Measurements from ENCODE around the gene SMC4. TPM values are rescaled to one million over a fixed set of nuclear protein-coding genes. Genes with fewer than 3 reads are reported as not detected.

The SMC4 gene
- total RNA-seq, 1 donor from 2014 or later: 36.5 TPM

GRCh38 chr3:160480931-160481330 is 81.5 kb downstream of the SMC4 start:
- H3K27me3 ChIP-seq (ENCODE audit: control insufficient read depth in 3 of 3, insufficient read depth in 3 of 3, low read length in 3 of 3): no peaks in the 10 kb centered on the region

GRCh38 chr3:160481856-160482255 is 82.4 kb downstream of the SMC4 start:
- H3K9ac ChIP-seq (ENCODE audit: low read depth in 1 of 3, low read length in 3 of 3): no peak overlapping the region
- no peaks in the 10 kb centered on the region for H3K4me1 ChIP-seq (ENCODE audit: control insufficient read depth in 3 of 3, insufficient read depth in 3 of 3, low read length in 3 of 3)
- H3K27ac ChIP-seq (ENCODE audit: low read depth, low read length): no peak overlapping the region
- H3K27me3 ChIP-seq (ENCODE audit: control insufficient read depth in 3 of 3, insufficient read depth in 3 of 3, low read length in 3 of 3): no peaks in the 10 kb centered on the region
- no peaks in the 10 kb centered on the region for H3K36me3 ChIP-seq (ENCODE audit: control insufficient read depth in 3 of 3, insufficient read depth in 3 of 3, low read length in 3 of 3)
- no peak overlapping the region for H3K4me3 ChIP-seq (ENCODE audit: low read length in 3 of 3)
- no peaks in the 10 kb centered on the region for H3K9me3 ChIP-seq (ENCODE audit: control insufficient read depth in 3 of 3, low read length in 3 of 3)

More at GRCh38 chr3:160480931-160481330, 81.5 kb downstream of the SMC4 start:
- Histone ChIP-seq H3K27ac (ENCODE audit: low read depth, low read length) (no peak overlapping the region), H3K9me3 (ENCODE audit: control insufficient read depth in 3 of 3, low read length in 3 of 3) (no peaks in the 10 kb centered on the region), H3K9ac (ENCODE audit: low read depth in 1 of 3, low read length in 3 of 3) (no peak overlapping the region), H3K4me3 (ENCODE audit: low read length in 3 of 3) (no peak overlapping the region), H3K4me1 (ENCODE audit: control insufficient read depth in 3 of 3, insufficient read depth in 3 of 3, low read length in 3 of 3) (no peaks in the 10 kb centered on the region), H3K36me3 (ENCODE audit: control insufficient read depth in 3 of 3, insufficient read depth in 3 of 3, low read length in 3 of 3) (no peaks in the 10 kb centered on the region)

GRCh38 chr3:160482796-160483195 is 83.3 kb downstream of the SMC4 start:
- H3K27me3 ChIP-seq (ENCODE audit: control insufficient read depth in 3 of 3, insufficient read depth in 3 of 3, low read length in 3 of 3): no peaks in the 10 kb centered on the region
- H3K4me3 ChIP-seq (ENCODE audit: low read length in 3 of 3): no peak overlapping the region
- no peak overlapping the region for H3K9ac ChIP-seq (ENCODE audit: low read depth in 1 of 3, low read length in 3 of 3)
- H3K4me1 ChIP-seq (ENCODE audit: control insufficient read depth in 3 of 3, insufficient read depth in 3 of 3, low read length in 3 of 3): no peaks in the 10 kb centered on the region
- H3K36me3 ChIP-seq (ENCODE audit: control insufficient read depth in 3 of 3, insufficient read depth in 3 of 3, low read length in 3 of 3): no peaks in the 10 kb centered on the region
- no peaks in the 10 kb centered on the region for H3K9me3 ChIP-seq (ENCODE audit: control insufficient read depth in 3 of 3, low read length in 3 of 3)
- no peak overlapping the region for H3K27ac ChIP-seq (ENCODE audit: low read depth, low read length)

Small RNAs within 50 kb of the gene (small RNA-seq; reads per million reads assigned to genes)
- gene MIR15B: 46.9 reads per million, percentile 95 among the genes with 10 or more reads in this experiment
- gene MIR16-2: 15.3 reads per million, percentile 93 among the genes with 10 or more reads in this experiment
- gene RNU7-136P: not detected

Other genes with a start within 250 kb of the SMC4 start
- gene C3orf80, start 174.2 kb upstream of the SMC4 start, total RNA-seq: not detected
- gene IFT80, start 425 bp upstream of the SMC4 start, total RNA-seq: 19.8 TPM
- 6.3 TPM for gene TRIM59, start 50.1 kb downstream of the SMC4 start, total RNA-seq
- gene KPNA4, start 165.9 kb downstream of the SMC4 start, total RNA-seq: 25.6 TPM

Measured in skeletal muscle tissue (tissue), 5 donors.